ENCODE data around the gene IDH3A.

Gene IDH3A

GRCh38 chr15:78149068-78149804 lies at the start of gene IDH3A:
Gene IDH3A, plus strand, starts transcription at chr15:78149362. Its CDS starts 42 bp downstream, at chr15:78149404.
- Histone ChIP-seq H3K4me1 (ENCODE audit: insufficient read depth, low read length) (0 out of 2 replicates have a peak, but pooled peaks cover 6% of the 10 kb centered on the region), H3K27me3 (ENCODE audit: insufficient read depth, low read length) (peaks cover 14% of the 10 kb centered on the region; the same call in 1 of the 2 replicates), H3K27ac (ENCODE audit: low read length) (no peak within 1 kb of the TSS), H3K36me3 (ENCODE audit: insufficient read depth, low read depth, low read length) (no peaks in the 10 kb centered on the region), H3K4me3 (ENCODE audit: low read length) (peak within 1 kb of the TSS; percentile 93), H3K9ac (ENCODE audit: low read depth, low read length) (peak within 1 kb of the TSS; percentile 78; the same call in 1 of the 2 replicates), H3K9me3 (ENCODE audit: insufficient read depth, low read depth, low read length) (no peaks in the 10 kb centered on the region)

GRCh38 chr15:78100886-78101285 lies 48.3 kb upstream of the IDH3A start:
- H3K4me3 ChIP-seq (ENCODE audit: low read length), result no peak overlapping the region
- H3K9me3 ChIP-seq (ENCODE audit: insufficient read depth, low read depth, low read length), result no peaks in the 10 kb centered on the region
- H3K36me3 ChIP-seq (ENCODE audit: insufficient read depth, low read depth, low read length), result no peaks in the 10 kb centered on the region
- no peaks in the 10 kb centered on the region for H3K27me3 ChIP-seq (ENCODE audit: insufficient read depth, low read length)
- H3K27ac ChIP-seq (ENCODE audit: low read length), result no peak overlapping the region
- H3K9ac ChIP-seq (ENCODE audit: low read depth, low read length), result no peak overlapping the region
- no peaks in the 10 kb centered on the region for H3K4me1 ChIP-seq (ENCODE audit: insufficient read depth, low read length)

GRCh38 chr15:78101423-78102105 lies 47.6 kb upstream of the IDH3A start:
- H3K27me3 ChIP-seq (ENCODE audit: insufficient read depth, low read length), result no peaks in the 10 kb centered on the region
- H3K36me3 ChIP-seq (ENCODE audit: insufficient read depth, low read depth, low read length), result no peaks in the 10 kb centered on the region
- no peak overlapping the region for H3K27ac ChIP-seq (ENCODE audit: low read length)
- H3K9ac ChIP-seq (ENCODE audit: low read depth, low read length), result no peak overlapping the region
- no peaks in the 10 kb centered on the region for H3K9me3 ChIP-seq (ENCODE audit: insufficient read depth, low read depth, low read length)
- H3K4me3 ChIP-seq (ENCODE audit: low read length), result no peak overlapping the region
- H3K4me1 ChIP-seq (ENCODE audit: insufficient read depth, low read length), result no peaks in the 10 kb centered on the region

- Histone ChIP-seq H3K27ac (ENCODE audit: low read length) (no peak overlapping the region), H3K27me3 (ENCODE audit: insufficient read depth, low read length) (no peaks in the 10 kb centered on the region), H3K4me3 (ENCODE audit: low read length) (no peak overlapping the region), H3K36me3 (ENCODE audit: insufficient read depth, low read depth, low read length) (no peaks in the 10 kb centered on the region), H3K9me3 (ENCODE audit: insufficient read depth, low read depth, low read length) (no peaks in the 10 kb centered on the region), H3K9ac (ENCODE audit: low read depth, low read length) (no peak overlapping the region), H3K4me1 (ENCODE audit: insufficient read depth, low read length) (no peaks in the 10 kb centered on the region)
These were observed 47.0 kb upstream of the IDH3A start for GRCh38 chr15:78102211-78102610.

GRCh38 chr15:78102741-78103140 lies 46.4 kb upstream of the IDH3A start:
- H3K4me3 ChIP-seq (ENCODE audit: low read length), result no peak overlapping the region
- H3K36me3 ChIP-seq (ENCODE audit: insufficient read depth, low read depth, low read length), result no peaks in the 10 kb centered on the region
- no peak overlapping the region for H3K9ac ChIP-seq (ENCODE audit: low read depth, low read length)
- no peaks in the 10 kb centered on the region for H3K4me1 ChIP-seq (ENCODE audit: insufficient read depth, low read length)
- H3K27ac ChIP-seq (ENCODE audit: low read length), result no peak overlapping the region
- no peaks in the 10 kb centered on the region for H3K27me3 ChIP-seq (ENCODE audit: insufficient read depth, low read length)
- H3K9me3 ChIP-seq (ENCODE audit: insufficient read depth, low read depth, low read length), result no peaks in the 10 kb centered on the region

- Histone ChIP-seq H3K27me3 (ENCODE audit: insufficient read depth, low read length) (no peaks in the 10 kb centered on the region), H3K4me1 (ENCODE audit: insufficient read depth, low read length) (no peaks in the 10 kb centered on the region), H3K9ac (ENCODE audit: low read depth, low read length) (no peak overlapping the region), H3K4me3 (ENCODE audit: low read length) (no peak overlapping the region), H3K36me3 (ENCODE audit: insufficient read depth, low read depth, low read length) (no peaks in the 10 kb centered on the region), H3K9me3 (ENCODE audit: insufficient read depth, low read depth, low read length) (no peaks in the 10 kb centered on the region), H3K27ac (ENCODE audit: low read length) (no peak overlapping the region)
These were observed 45.6 kb upstream of the IDH3A start for GRCh38 chr15:78103406-78104118.

- no peak overlapping the region for H3K9ac ChIP-seq (ENCODE audit: low read depth, low read length)
- H3K27ac ChIP-seq (ENCODE audit: low read length), result no peak overlapping the region
- H3K36me3 ChIP-seq (ENCODE audit: insufficient read depth, low read depth, low read length), result no peaks in the 10 kb centered on the region
- H3K4me3 ChIP-seq (ENCODE audit: low read length), result no peak overlapping the region
- no peaks in the 10 kb centered on the region for H3K9me3 ChIP-seq (ENCODE audit: insufficient read depth, low read depth, low read length)
- H3K27me3 ChIP-seq (ENCODE audit: insufficient read depth, low read length), result no peaks in the 10 kb centered on the region
- H3K4me1 ChIP-seq (ENCODE audit: insufficient read depth, low read length), result no peaks in the 10 kb centered on the region
These were observed 45.1 kb upstream of the IDH3A start for GRCh38 chr15:78104119-78104479.

- no peaks in the 10 kb centered on the region for H3K4me1 ChIP-seq (ENCODE audit: insufficient read depth, low read length)
- H3K36me3 ChIP-seq (ENCODE audit: insufficient read depth, low read depth, low read length), result no peaks in the 10 kb centered on the region
- H3K27me3 ChIP-seq (ENCODE audit: insufficient read depth, low read length), result no peaks in the 10 kb centered on the region
- no peak overlapping the region for H3K9ac ChIP-seq (ENCODE audit: low read depth, low read length)
- no peak overlapping the region for H3K4me3 ChIP-seq (ENCODE audit: low read length)
- no peak overlapping the region for H3K27ac ChIP-seq (ENCODE audit: low read length)
- no peaks in the 10 kb centered on the region for H3K9me3 ChIP-seq (ENCODE audit: insufficient read depth, low read depth, low read length)
These were observed 44.3 kb upstream of the IDH3A start for GRCh38 chr15:78104566-78105475.

- no peaks in the 10 kb centered on the region for H3K27me3 ChIP-seq (ENCODE audit: insufficient read depth, low read length)
- no peak overlapping the region for H3K9ac ChIP-seq (ENCODE audit: low read depth, low read length)
- no peaks in the 10 kb centered on the region for H3K36me3 ChIP-seq (ENCODE audit: insufficient read depth, low read depth, low read length)
- no peaks in the 10 kb centered on the region for H3K4me1 ChIP-seq (ENCODE audit: insufficient read depth, low read length)
- no peak overlapping the region for H3K27ac ChIP-seq (ENCODE audit: low read length)
- H3K4me3 ChIP-seq (ENCODE audit: low read length), result no peak overlapping the region
- H3K9me3 ChIP-seq (ENCODE audit: insufficient read depth, low read depth, low read length), result no peaks in the 10 kb centered on the region
These were observed 43.5 kb upstream of the IDH3A start for GRCh38 chr15:78105476-78106241.

GRCh38 chr15:78107471-78107870 lies 41.7 kb upstream of the IDH3A start:
- no peaks in the 10 kb centered on the region for H3K9me3 ChIP-seq (ENCODE audit: insufficient read depth, low read depth, low read length)
- H3K27ac ChIP-seq (ENCODE audit: low read length), result no peak overlapping the region

More at GRCh38 chr15:78107471-78107870, 41.7 kb upstream of the IDH3A start:
- Histone ChIP-seq H3K27me3 (ENCODE audit: insufficient read depth, low read length) (no peaks in the 10 kb centered on the region), H3K4me3 (ENCODE audit: low read length) (no peak overlapping the region), H3K9ac (ENCODE audit: low read depth, low read length) (no peak overlapping the region), H3K36me3 (ENCODE audit: insufficient read depth, low read depth, low read length) (no peaks in the 10 kb centered on the region), H3K4me1 (ENCODE audit: insufficient read depth, low read length) (no peaks in the 10 kb centered on the region)
